Uterus (tissue), 2 donors: Measurements from ENCODE around the gene ZNF107.

Experiments
- CTCF ChIP-seq, 4 experiments: fragments of 200-600 bp in 2 of 4; fragments of 450-650 bp in 2 of 4; sonication (generic) in 2 of 4; IDR thresholded peaks; one replicate each; pipeline ENCODE4 v1.5.1; 2016 to 2019; ENCODE audit warnings: antibody characterized with exemption in 4 of 4, mild to moderate bottlenecking in 2 of 4, moderate library complexity in 1 of 4
- POLR2A ChIP-seq, 2 donors: fragments of 450-650 bp; IDR thresholded peaks; one replicate each; pipeline ENCODE4 v1.6.1; 2016; ENCODE audit warnings: antibody characterized with exemption in 2 of 2, mild to moderate bottlenecking in 1 of 2, moderate library complexity in 1 of 2

GRCh38 chr7:64640504-64640903 lies 25.4 kb upstream of the ZNF107 start:
- no peak for TF ChIP-seq CTCF (IDR thresholded peaks at IDR 0.05)
- TF ChIP-seq POLR2A (IDR thresholded peaks at IDR 0.05): no peak
